Endothelial cell of umbilical vein (primary cell): Measurements from ENCODE around the gene AKT3. TPM values are rescaled to one million over a fixed set of nuclear protein-coding genes. Genes with fewer than 3 reads are reported as not detected.

Source experiments
- BruUV-seq: library from RNA; stranded (reverse); fragments of 400-500 nt; replicated peaks from 2 replicates; lab custom pipeline; 2021; lab: Mats Ljungman, UMichigan
- CTCF ChIA-PET: fragments of 300-600, 350-600 bp; sonication (Branson Sonifier 250); formaldehyde crosslinking; loops from one replicate; lab custom pipeline; 2021; ENCODE audit warnings: antibody characterized with exemption, inconsistent platforms; lab: Charles Lee
- POLR2A ChIA-PET: fragments of 300-600, 350-600 bp; sonication (Branson Sonifier 250); formaldehyde crosslinking; loops from one replicate; lab custom pipeline; 2021; ENCODE audit warnings: antibody characterized with exemption, inconsistent platforms; lab: Charles Lee
- DNase-seq: peaks from one replicate; pipeline ENCODE4 v3.0.0-alpha.2; 2011; ENCODE audit warnings: low read depth, low spot score
- FAIRE-seq: peaks from 2 replicates; lab custom pipeline; 2011; peaks lifted over from hg19 to GRCh38; lab: Jason Lieb, UNC
- H2AFZ ChIP-seq: 2 replicates; pipeline ENCODE4 v1.6.0; 2012; ENCODE audit warnings: low read depth, low read length, control low read depth, inconsistent platforms
- H3K27ac ChIP-seq: 2 replicates; pipeline ENCODE4 v1.5.1; 2011; ENCODE audit warnings: low read depth, mild to moderate bottlenecking, control low read depth, low read length, moderate library complexity; ENCODE audit not compliant: insufficient read depth
- H3K27me3 ChIP-seq, 2 experiments: 2 replicates each; pipeline versions ENCODE4 v1.6.0 to v1.6.1; 2011; ENCODE audit warnings: low read length in 2 of 2, mixed read lengths in 1 of 2; ENCODE audit not compliant: control insufficient read depth in 2 of 2, insufficient read depth in 2 of 2
- H3K36me3 ChIP-seq, 2 experiments: 2 replicates in 1 of 2; 3 replicates in 1 of 2; pipeline ENCODE4 v1.5.1; 2011; ENCODE audit warnings: low read length in 2 of 2, mild to moderate bottlenecking in 1 of 2, moderate library complexity in 1 of 2; ENCODE audit not compliant: control insufficient read depth in 2 of 2, insufficient read depth in 2 of 2; ENCODE audit errors: extremely low read depth in 1 of 2
- H3K4me1 ChIP-seq: 3 replicates; pipeline ENCODE4 v1.5.1; 2011; ENCODE audit warnings: mild to moderate bottlenecking, low read length; ENCODE audit not compliant: control insufficient read depth, insufficient read depth; ENCODE audit errors: extremely low read depth
- H3K4me2 ChIP-seq: 2 replicates; pipeline ENCODE4 v1.6.1; 2011; ENCODE audit warnings: low read length, control low read depth, mixed read lengths; ENCODE audit not compliant: insufficient read depth
- H3K4me3 ChIP-seq, 3 experiments: fragments of 200-600 bp in 1 of 3; sonication (generic), shearing (Covaris generic) in 1 of 3; replicated peaks in 1 of 3; 2 replicates each; pipeline ENCODE4 v1.5.1; 2011 to 2016; ENCODE audit warnings: control low read depth in 3 of 3, low read length in 3 of 3, mild to moderate bottlenecking in 2 of 3, inconsistent platforms in 1 of 3, low read depth in 1 of 3, moderate library complexity in 1 of 3; ENCODE audit not compliant: insufficient read depth in 1 of 3
- H3K79me2 ChIP-seq: 2 replicates; pipeline ENCODE4 v1.6.0; 2012; ENCODE audit warnings: low read length, inconsistent platforms; ENCODE audit not compliant: control insufficient read depth, insufficient read depth
- H3K9ac ChIP-seq: replicated peaks from 2 replicates; pipeline ENCODE3; 2011; ENCODE audit warnings: low read length, control low read depth; ENCODE audit not compliant: insufficient read depth; ENCODE audit errors: extremely low read depth
- H3K9me1 ChIP-seq: replicated peaks from 3 replicates; pipeline ENCODE4 v1.6.0; 2011; ENCODE audit warnings: mild to moderate bottlenecking, low read length; ENCODE audit not compliant: control insufficient read depth, insufficient read depth; ENCODE audit errors: extremely low read depth
- H3K9me3 ChIP-seq: replicated peaks from 2 replicates; pipeline ENCODE4 v1.5.1; 2012; ENCODE audit warnings: low read length, inconsistent platforms; ENCODE audit not compliant: control insufficient read depth, insufficient read depth
- H4K20me1 ChIP-seq: replicated peaks from 2 replicates; pipeline ENCODE3; 2011; ENCODE audit warnings: mild to moderate bottlenecking, low read length; ENCODE audit not compliant: control insufficient read depth, insufficient read depth; ENCODE audit errors: extremely low read depth
- EZH2 ChIP-seq: IDR thresholded peaks from 2 replicates; pipeline ENCODE4 v1.6.1; 2012; ENCODE audit warnings: borderline replicate concordance, low read depth, mild to moderate bottlenecking, moderate library complexity, low read length, inconsistent platforms; ENCODE audit not compliant: severe bottlenecking
- FOS ChIP-seq: IDR thresholded peaks from 2 replicates; pipeline ENCODE4 v1.6.1; 2011; ENCODE audit warnings: mild to moderate bottlenecking, low read length, moderate library complexity, borderline replicate concordance; ENCODE audit not compliant: insufficient read depth
- JUN ChIP-seq: IDR thresholded peaks from 2 replicates; pipeline ENCODE4 v1.6.1; 2011; ENCODE audit warnings: borderline replicate concordance, low read depth; ENCODE audit not compliant: insufficient read length, insufficient read depth
- dilution Hi-C: fragments of 300-500 bp; cut with MboI; formaldehyde crosslinking; loops from one replicate; pipeline ENCODE4 v1.15.0; 2019; ENCODE audit warnings: low sequenced_read_pairs; ENCODE audit not compliant: extremely low pct_ligation_motif_present
- intact Hi-C: fragments of 100-400 bp; cut with micrococcal nuclease; formaldehyde crosslinking; loops from one replicate; pipeline ENCODE4 v1.10.0; 2022
- polyA plus RNA-seq, 4 experiments: library from polyadenylated mRNA; depleted of rRNA in 3 of 4; stranded (reverse) in 3 of 4; unstranded in 1 of 4; fragments of >200 nt; gene quantifications; 2 replicates each; pipeline versions ENCODE4 v1.2.1 to v1.2.3, GENCODE V29; 2011 to 2012; ENCODE audit warnings: missing spikeins in 1 of 4
- total RNA-seq: library from RNA; stranded (reverse); gene quantifications from 2 replicates; pipeline ENCODE4 v1.2.3, GENCODE V29; 2021
- TF ChIP-seq, protein P1 (sequence below), 2 donors: IDR thresholded peaks; 1 replicate in 1 of 2; 2 replicates in 1 of 2; pipeline ENCODE4 v1.5.1; 2011; ENCODE audit warnings: low read length in 2 of 2, mild to moderate bottlenecking in 2 of 2, moderate library complexity in 2 of 2, control low read depth in 1 of 2, inconsistent platforms in 1 of 2, low read depth in 1 of 2; ENCODE audit not compliant: insufficient read depth in 1 of 2; ENCODE audit errors: extremely low read depth in 1 of 2

The AKT3 gene
- total and polyA plus RNA-seq, 2 donors (not counting 3 experiments of a cell fraction or from before 2014, with no cell fraction given): 20.6 to 97.1 TPM

- FAIRE-seq: peak; percentile 90
- intact Hi-C loops (loop anchor here (1.0 to 10.0 kb wide), 7 partner anchors 99 to 551 kb away; no protein-coding TSS in a partner anchor), dilution Hi-C loops (no loop called here)
- H3K9ac ChIP-seq: no peak overlapping the region
- peaks cover 2% of the 10 kb centered on the region for H4K20me1 ChIP-seq
- no peak overlapping the region for H3K4me3 ChIP-seq
- no peaks in the 10 kb centered on the region for H3K9me1 ChIP-seq
- TF ChIP-seq, protein P1, sequence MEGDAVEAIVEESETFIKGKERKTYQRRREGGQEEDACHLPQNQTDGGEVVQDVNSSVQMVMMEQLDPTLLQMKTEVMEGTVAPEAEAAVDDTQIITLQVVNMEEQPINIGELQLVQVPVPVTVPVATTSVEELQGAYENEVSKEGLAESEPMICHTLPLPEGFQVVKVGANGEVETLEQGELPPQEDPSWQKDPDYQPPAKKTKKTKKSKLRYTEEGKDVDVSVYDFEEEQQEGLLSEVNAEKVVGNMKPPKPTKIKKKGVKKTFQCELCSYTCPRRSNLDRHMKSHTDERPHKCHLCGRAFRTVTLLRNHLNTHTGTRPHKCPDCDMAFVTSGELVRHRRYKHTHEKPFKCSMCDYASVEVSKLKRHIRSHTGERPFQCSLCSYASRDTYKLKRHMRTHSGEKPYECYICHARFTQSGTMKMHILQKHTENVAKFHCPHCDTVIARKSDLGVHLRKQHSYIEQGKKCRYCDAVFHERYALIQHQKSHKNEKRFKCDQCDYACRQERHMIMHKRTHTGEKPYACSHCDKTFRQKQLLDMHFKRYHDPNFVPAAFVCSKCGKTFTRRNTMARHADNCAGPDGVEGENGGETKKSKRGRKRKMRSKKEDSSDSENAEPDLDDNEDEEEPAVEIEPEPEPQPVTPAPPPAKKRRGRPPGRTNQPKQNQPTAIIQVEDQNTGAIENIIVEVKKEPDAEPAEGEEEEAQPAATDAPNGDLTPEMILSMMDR (IDR thresholded peaks at IDR 0.05; ENCODE audit: extremely low read depth in 1 of 2, insufficient read depth in 1 of 2, low read depth in 1 of 2, low read length in 2 of 2): peak; percentile 55 to 58
- no peak for TF ChIP-seq JUN
- ChIA-PET CTCF (interaction anchor here (0.6 to 2.3 kb wide), 22 partner anchors 10 to 551 kb away, joined by 3 to 15 read pairs (median 4); no protein-coding TSS in a partner anchor), POLR2A (interaction anchor here (0.7 kb wide), 1 partner anchor 525 kb away, joined by 3 read pairs; no protein-coding TSS in a partner anchor)
- H3K36me3 ChIP-seq: no peaks in the 10 kb centered on the region
- DNase-seq: peak; percentile 79
- H3K9me3 ChIP-seq: no peaks in the 10 kb centered on the region
- peaks cover 26% of the 10 kb centered on the region for H3K79me2 ChIP-seq
- H3K27ac ChIP-seq: no peak overlapping the region
- no TSS peak for BruUV-seq
- no peak overlapping the region for H2AFZ ChIP-seq
- H3K4me1 ChIP-seq: peaks cover 4% of the 10 kb centered on the region
- H3K4me2 ChIP-seq: no peak overlapping the region
- H3K27me3 ChIP-seq: no peaks in the 10 kb centered on the region
These were observed 101.2 kb downstream of the AKT3 start for GRCh38 chr1:243748706-243749283.

DNA sequence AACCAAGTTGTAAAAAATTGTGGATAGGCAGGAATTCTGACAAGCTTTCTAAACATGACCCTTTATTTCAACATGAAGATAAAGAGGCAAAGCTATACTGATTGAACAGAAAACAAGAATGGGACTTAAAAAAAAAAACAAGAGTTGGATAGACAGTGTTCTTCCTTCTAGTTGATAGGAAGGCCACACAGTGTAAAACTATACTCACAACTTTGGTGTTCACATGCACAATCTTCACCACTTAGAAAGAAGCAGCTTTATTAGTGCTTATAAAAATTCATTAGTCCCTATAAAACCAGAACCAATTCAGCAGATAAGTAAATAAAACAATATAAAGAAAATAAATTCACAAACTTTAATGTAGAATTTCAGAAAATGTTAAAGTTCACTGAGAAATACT, 101.8 kb downstream of the AKT3 start:
- intact Hi-C loops (loop anchor here (1.0 to 10.0 kb wide), 7 partner anchors 99 to 551 kb away; no protein-coding TSS in a partner anchor), dilution Hi-C loops (no loop called here)
- DNase-seq (no peak), FAIRE-seq (no peak)
- Histone ChIP-seq H3K4me2 (no peak overlapping the region), H3K9me1 (no peaks in the 10 kb centered on the region), H3K36me3 (no peaks in the 10 kb centered on the region), H3K27ac (no peak overlapping the region), H3K9me3 (no peaks in the 10 kb centered on the region), H2AFZ (no peak overlapping the region), H3K27me3 (no peaks in the 10 kb centered on the region), H3K4me1 (peaks cover 4% of the 10 kb centered on the region), H3K4me3 (no peak overlapping the region), H3K9ac (no peak overlapping the region), H3K79me2 (peaks cover 26% of the 10 kb centered on the region), H4K20me1 (peaks cover 2% of the 10 kb centered on the region)
- ChIA-PET CTCF (interaction anchor here (0.6 to 2.3 kb wide), 18 partner anchors 8 to 405 kb away, joined by 3 to 15 read pairs (median 4); no protein-coding TSS in a partner anchor), POLR2A (interaction anchor here (0.7 kb wide), 1 partner anchor 525 kb away, joined by 3 read pairs; no protein-coding TSS in a partner anchor)
- TF ChIP-seq FOS (no peak), EZH2 (no peak)
- BruUV-seq: no TSS peak
